H1 (cell line): ENCODE measurements around the gene KIAA0513. TPM values are rescaled to one million over a fixed set of nuclear protein-coding genes. Genes with fewer than 3 reads are reported as not detected.

Source experiments
- CREB1 ChIP-seq: IDR thresholded peaks from 2 replicates; pipeline ENCODE4 v1.6.1; 2012; ENCODE audit warnings: inconsistent platforms
- EGR1 ChIP-seq: IDR thresholded peaks from 2 replicates; pipeline ENCODE4 v1.6.1; 2011; ENCODE audit warnings: low read depth, low read length, borderline replicate concordance
- KDM4A ChIP-seq: IDR thresholded peaks from one replicate; pipeline ENCODE4 v1.7.1; 2012; ENCODE audit warnings: low read depth, mild to moderate bottlenecking, moderate library complexity, low read length, inconsistent platforms; ENCODE audit not compliant: severe bottlenecking
- MAFK ChIP-seq: IDR thresholded peaks from 2 replicates; pipeline ENCODE4 v1.6.1; 2012; ENCODE audit warnings: low read depth, mild to moderate bottlenecking, improper control_type of control experiment, low read length
- NRF1 ChIP-seq: IDR thresholded peaks from 2 replicates; pipeline ENCODE4 v1.6.1; 2011; ENCODE audit warnings: mild to moderate bottlenecking, low read depth, low read length, improper control_type of control experiment
- SP4 ChIP-seq: IDR thresholded peaks from 2 replicates; pipeline ENCODE4 v1.6.1; 2012; ENCODE audit warnings: low read length, inconsistent platforms
- polyA plus RNA-seq, 7 experiments: library from polyadenylated mRNA; depleted of rRNA in 3 of 7; stranded (reverse) in 5 of 7; unstranded in 2 of 7; fragments of >200 nt in 5 of 7; fragments of 200-250 nt in 2 of 7; gene quantifications; 1 replicate in 5 of 7; 2 replicates in 1 of 7; 4 replicates in 1 of 7; pipeline versions ENCODE4 v1.2.1 to v1.2.3, GENCODE V29; 2011 to 2013; ENCODE audit warnings: missing spikeins in 2 of 7, mixed read lengths in 2 of 7
- total RNA-seq: library from RNA; stranded (reverse); fragmentation: NEBNext Ultra II Directional; extraction: Animal tissue kit (Norgen Biotek cat#: 25700); gene quantifications from 2 replicates; pipeline ENCODE4 v1.2.1, GENCODE V29; 2021
- TF ChIP-seq, protein P1 (sequence below), 3 experiments: IDR thresholded peaks; 1 replicate in 2 of 3; 2 replicates in 1 of 3; pipeline versions ENCODE4 v1.5.1 to v1.6.1; 2011; ENCODE audit warnings: low read length in 3 of 3, mild to moderate bottlenecking in 3 of 3, inconsistent platforms in 2 of 3, low read depth in 1 of 3, moderate library complexity in 1 of 3; ENCODE audit not compliant: insufficient read depth in 1 of 3; ENCODE audit errors: control extremely low read depth in 1 of 3

The KIAA0513 gene
- total and polyA plus RNA-seq, 2 of the 8 experiments (the other 6 are each of a cell fraction or from before 2014, with no cell fraction given) = 2.1 to 6.1 TPM

DNA sequence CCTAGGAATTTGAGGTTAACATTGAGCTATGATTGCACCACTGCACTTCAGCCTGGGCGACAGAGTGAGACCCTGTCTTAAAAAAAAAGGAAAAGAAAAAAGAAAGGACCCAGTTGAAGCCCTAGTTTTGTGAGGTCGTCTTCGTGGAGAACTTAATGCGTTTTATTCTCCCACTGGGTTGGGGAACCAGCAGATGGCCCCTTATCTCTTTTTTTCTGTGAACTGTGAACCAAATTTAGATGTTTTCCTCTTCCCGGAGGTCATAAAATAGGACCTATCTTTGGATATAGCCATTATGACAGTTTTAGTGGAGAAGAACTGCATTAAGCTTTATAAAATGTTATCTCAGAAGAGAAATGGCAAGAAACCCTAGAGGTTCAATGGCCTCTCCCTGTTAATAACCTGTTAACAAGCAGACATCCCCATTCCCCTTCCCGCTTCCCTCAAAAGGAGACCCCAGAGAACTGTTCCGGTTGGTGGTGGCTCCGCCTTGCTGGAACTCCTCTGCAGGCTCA lies 23.5 kb downstream of the KIAA0513 start (continued):
- TF ChIP-seq, protein P1, sequence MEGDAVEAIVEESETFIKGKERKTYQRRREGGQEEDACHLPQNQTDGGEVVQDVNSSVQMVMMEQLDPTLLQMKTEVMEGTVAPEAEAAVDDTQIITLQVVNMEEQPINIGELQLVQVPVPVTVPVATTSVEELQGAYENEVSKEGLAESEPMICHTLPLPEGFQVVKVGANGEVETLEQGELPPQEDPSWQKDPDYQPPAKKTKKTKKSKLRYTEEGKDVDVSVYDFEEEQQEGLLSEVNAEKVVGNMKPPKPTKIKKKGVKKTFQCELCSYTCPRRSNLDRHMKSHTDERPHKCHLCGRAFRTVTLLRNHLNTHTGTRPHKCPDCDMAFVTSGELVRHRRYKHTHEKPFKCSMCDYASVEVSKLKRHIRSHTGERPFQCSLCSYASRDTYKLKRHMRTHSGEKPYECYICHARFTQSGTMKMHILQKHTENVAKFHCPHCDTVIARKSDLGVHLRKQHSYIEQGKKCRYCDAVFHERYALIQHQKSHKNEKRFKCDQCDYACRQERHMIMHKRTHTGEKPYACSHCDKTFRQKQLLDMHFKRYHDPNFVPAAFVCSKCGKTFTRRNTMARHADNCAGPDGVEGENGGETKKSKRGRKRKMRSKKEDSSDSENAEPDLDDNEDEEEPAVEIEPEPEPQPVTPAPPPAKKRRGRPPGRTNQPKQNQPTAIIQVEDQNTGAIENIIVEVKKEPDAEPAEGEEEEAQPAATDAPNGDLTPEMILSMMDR (IDR thresholded peaks at IDR 0.05; ENCODE audit: control extremely low read depth in 1 of 3, insufficient read depth in 1 of 3, low read depth in 1 of 3, low read length in 3 of 3) = no peak
- no peak for TF ChIP-seq KDM4A
- no peak for TF ChIP-seq MAFK
- TF ChIP-seq EGR1 = no peak
- TF ChIP-seq NRF1 = no peak
- TF ChIP-seq SP4 = no peak
- no peak for TF ChIP-seq CREB1
